Stimulated activated CD8-positive, alpha-beta memory T cell treated with anti-CD3 and anti-CD28 coated beads, Interleukin-15, amount 100 ng/mL, for 48 hours (primary cell): ENCODE data around the gene NCKAP5L.
"Not testable (repeated sequence)": the region's sequence is repeated elsewhere in the genome, so short reads cannot be mapped to it uniquely, and the experiment has no call there.

ENCODE experiments used
- DNase-seq, 2 donors: peaks; one replicate each; pipeline ENCODE4 v3.0.0-alpha.2; 2020; ENCODE audit warnings: low read depth in 2 of 2

Gene NCKAP5L

GRCh38 chr12:49800421-49801140 is 27.6 kb downstream of the NCKAP5L start:
- DNase-seq = no peak

- DNase-seq = no peak
Observed at GRCh38 chr12:49798934-49799333, 29.3 kb downstream of the NCKAP5L start.

- no peak for DNase-seq
Observed at GRCh38 chr12:49798248-49798647, 30.0 kb downstream of the NCKAP5L start.

- DNase-seq = no peak
Observed at GRCh38 chr12:49797449-49797776, 30.8 kb downstream of the NCKAP5L start.

- DNase-seq = no peak
Observed at GRCh38 chr12:49796606-49797448, 31.4 kb downstream of the NCKAP5L start.

GRCh38 chr12:49796155-49796554 is 32.1 kb downstream of the NCKAP5L start:
- no peak for DNase-seq

- no peak for DNase-seq
Observed at GRCh38 chr12:49795654-49796105, 32.5 kb downstream of the NCKAP5L start.

GRCh38 chr12:49794811-49795653 is 33.2 kb downstream of the NCKAP5L start:
- DNase-seq = no peak

- DNase-seq = no peak
Observed at GRCh38 chr12:49794021-49794420, 34.2 kb downstream of the NCKAP5L start.

GRCh38 chr12:49793620-49794019 is 34.6 kb downstream of the NCKAP5L start:
- DNase-seq = no peak

- DNase-seq = no peak
Observed at GRCh38 chr12:49792976-49793580, 35.1 kb downstream of the NCKAP5L start.

GRCh38 chr12:49792181-49792970 is 35.8 kb downstream of the NCKAP5L start:
- DNase-seq = no peak

GRCh38 chr12:49791700-49792099 is 36.5 kb downstream of the NCKAP5L start:
- no peak for DNase-seq

GRCh38 chr12:49790741-49791555 is 37.3 kb downstream of the NCKAP5L start:
- no peak for DNase-seq

- no peak for DNase-seq
Observed at GRCh38 chr12:49789992-49790391, 38.2 kb downstream of the NCKAP5L start.

- DNase-seq = no peak
Observed at GRCh38 chr12:49787672-49788071, 40.5 kb downstream of the NCKAP5L start.

GRCh38 chr12:49784756-49785409 is 43.3 kb downstream of the NCKAP5L start:
- no peak for DNase-seq

GRCh38 chr12:49783917-49784676 is 44.1 kb downstream of the NCKAP5L start:
- DNase-seq = no peak

GRCh38 chr12:49780914-49781313 is 47.3 kb downstream of the NCKAP5L start:
- DNase-seq = not testable (repeated sequence)
